ENCODE results near the gene APOBEC3A. TPM values are rescaled to one million over a fixed set of nuclear protein-coding genes. Genes with fewer than 3 reads are reported as not detected.
"Not testable (repeated sequence)": the region's sequence is repeated elsewhere in the genome, so short reads cannot be mapped to it uniquely, and the experiment has no call there.

APOBEC3A gene
- total RNA-seq, 1 experiment from 2014 or later, result not detected

- Histone ChIP-seq H3K36me3 (ENCODE audit: control insufficient read depth, insufficient read depth, low read length) (no peaks in the 10 kb centered on the region), H3K4me3 (ENCODE audit: low read depth, low read length) (no peak overlapping the region), H3K27me3 (replicated peaks; ENCODE audit: control insufficient read depth, insufficient read depth, low read length) (no peaks in the 10 kb centered on the region), H3K4me1 (peaks cover 14% of the 10 kb centered on the region), H3K9me3 (no peaks in the 10 kb centered on the region)
- POLR2A ChIA-PET, result no interaction called here
- CTCF ChIA-PET, result no interaction called here
- Mint-ChIP-seq H3K36me3 (ENCODE audit: insufficient read depth, unreplicated experiment) (no peaks in the 10 kb centered on the region), H3K9me3 (ENCODE audit: unreplicated experiment) (no peaks in the 10 kb centered on the region), H3K27me3 (ENCODE audit: insufficient read depth, unreplicated experiment) (no peaks in the 10 kb centered on the region), H3K4me3 (ENCODE audit: unreplicated experiment) (no peak overlapping the region), H3K27ac (ENCODE audit: unreplicated experiment) (no peak overlapping the region), H3K4me1 (ENCODE audit: low read depth, unreplicated experiment) (peaks cover 5% of the 10 kb centered on the region)
- TF ChIP-seq CTCF (IDR thresholded peaks at IDR 0.05; ENCODE audit: insufficient read depth in 1 of 2, low read depth in 1 of 2, low read length in 1 of 2, severe bottlenecking in 1 of 2, unreplicated experiment in 1 of 2), result no peak
- no TSS peak for BruUV-seq (replicated peaks)
- intact Hi-C loops (cut with micrococcal nuclease; ENCODE audit: unreplicated experiment), result no loop called here
- DNase-seq, result no peak
Observed at GRCh38 chr22:38956551-38956950, 858 bp upstream of the APOBEC3A start.

- Mint-ChIP-seq H3K4me1 (ENCODE audit: low read depth, unreplicated experiment) (peaks cover 5% of the 10 kb centered on the region), H3K4me3 (ENCODE audit: unreplicated experiment) (no peak overlapping the region), H3K36me3 (ENCODE audit: insufficient read depth, unreplicated experiment) (no peaks in the 10 kb centered on the region), H3K9me3 (ENCODE audit: unreplicated experiment) (no peaks in the 10 kb centered on the region), H3K27me3 (ENCODE audit: insufficient read depth, unreplicated experiment) (no peaks in the 10 kb centered on the region), H3K27ac (ENCODE audit: unreplicated experiment) (no peak overlapping the region)
- no peaks in the 10 kb centered on the region for H3K9me3 ChIP-seq
- no peak for TF ChIP-seq CTCF (IDR thresholded peaks at IDR 0.05; ENCODE audit: insufficient read depth in 1 of 2, low read depth in 1 of 2, low read length in 1 of 2, severe bottlenecking in 1 of 2, unreplicated experiment in 1 of 2)
- BruUV-seq (replicated peaks), result no TSS peak
- ChIA-PET POLR2A (no interaction called here), CTCF (interaction anchor here (0.6 kb wide), 1 partner anchor 436 kb away, joined by 3 read pairs; no protein-coding TSS in a partner anchor)
- no peak for DNase-seq
- intact Hi-C loops (cut with micrococcal nuclease; ENCODE audit: unreplicated experiment), result no loop called here
- no peaks in the 10 kb centered on the region for H3K36me3 ChIP-seq (ENCODE audit: control insufficient read depth, insufficient read depth, low read length)
- no peaks in the 10 kb centered on the region for H3K27me3 ChIP-seq (replicated peaks; ENCODE audit: control insufficient read depth, insufficient read depth, low read length)
- no peak overlapping the region for H3K4me3 ChIP-seq (ENCODE audit: low read depth, low read length)
- H3K4me1 ChIP-seq, result peaks cover 14% of the 10 kb centered on the region
Observed at GRCh38 chr22:38957808-38958650, 620 bp downstream of the APOBEC3A start.

- H3K36me3 Mint-ChIP-seq (ENCODE audit: insufficient read depth, unreplicated experiment); H3K9me3 ChIP-seq; H3K4me1 Mint-ChIP-seq (ENCODE audit: low read depth, unreplicated experiment); H3K4me3 ChIP-seq (ENCODE audit: low read depth, low read length); H3K4me3 Mint-ChIP-seq (ENCODE audit: unreplicated experiment); intact Hi-C loops (cut with micrococcal nuclease; ENCODE audit: unreplicated experiment); POLR2A ChIA-PET; BruUV-seq (replicated peaks); H3K27me3 Mint-ChIP-seq (ENCODE audit: insufficient read depth, unreplicated experiment); DNase-seq; H3K27me3 ChIP-seq (replicated peaks; ENCODE audit: control insufficient read depth, insufficient read depth, low read length); H3K27ac Mint-ChIP-seq (ENCODE audit: unreplicated experiment); H3K9me3 Mint-ChIP-seq (ENCODE audit: unreplicated experiment); H3K36me3 ChIP-seq (ENCODE audit: control insufficient read depth, insufficient read depth, low read length): not testable (repeated sequence)
- CTCF ChIA-PET, result interaction anchor here (0.6 kb wide), 1 partner anchor 437 kb away, joined by 3 read pairs; no protein-coding TSS in a partner anchor
- H3K4me1 ChIP-seq, result peaks cover 16% of the 10 kb centered on the region
Observed at GRCh38 chr22:38958651-38958943, 1.2 kb downstream of the APOBEC3A start.

All from Caco-2 (cell line).